Nephron progenitor cell (in vitro differentiated cells): ENCODE results near the gene GNAL.

Experiments used
- DNase-seq: peaks from one replicate; pipeline ENCODE4 v3.0.0; 2021
- H3K27ac Mint-ChIP-seq: 2 replicates; pipeline ENCODE4 v1.8.0; 2021; ENCODE audit warnings: mild to moderate bottlenecking, moderate library complexity, mixed read lengths
- H3K27me3 Mint-ChIP-seq: 2 replicates; pipeline ENCODE4 v1.8.0; 2021; ENCODE audit warnings: mild to moderate bottlenecking, low read depth, mixed read lengths; ENCODE audit not compliant: poor library complexity
- H3K36me3 Mint-ChIP-seq: 2 replicates; pipeline ENCODE4 v1.8.0; 2021; ENCODE audit warnings: low read depth, mixed read lengths
- H3K4me1 Mint-ChIP-seq: 2 replicates; pipeline ENCODE4 v1.8.0; 2021; ENCODE audit warnings: mixed read lengths
- H3K4me3 Mint-ChIP-seq: 2 replicates; pipeline ENCODE4 v1.8.0; 2021; ENCODE audit warnings: mild to moderate bottlenecking, moderate library complexity, mixed read lengths
- H3K9me3 Mint-ChIP-seq: 2 replicates; pipeline ENCODE4 v1.8.0; 2021; ENCODE audit warnings: mild to moderate bottlenecking, moderate library complexity, mixed read lengths
- CTCF ChIP-seq: fragments of 200-600 bp; sonication (generic); IDR thresholded peaks from 2 replicates; pipeline ENCODE4 v1.5.0; 2021; ENCODE audit warnings: antibody characterized with exemption

GNAL gene

GRCh38 chr18:11800566-11801334 lies 111.7 kb downstream of the GNAL start:
- no peaks in the 10 kb centered on the region for H3K4me1 Mint-ChIP-seq

DNA sequence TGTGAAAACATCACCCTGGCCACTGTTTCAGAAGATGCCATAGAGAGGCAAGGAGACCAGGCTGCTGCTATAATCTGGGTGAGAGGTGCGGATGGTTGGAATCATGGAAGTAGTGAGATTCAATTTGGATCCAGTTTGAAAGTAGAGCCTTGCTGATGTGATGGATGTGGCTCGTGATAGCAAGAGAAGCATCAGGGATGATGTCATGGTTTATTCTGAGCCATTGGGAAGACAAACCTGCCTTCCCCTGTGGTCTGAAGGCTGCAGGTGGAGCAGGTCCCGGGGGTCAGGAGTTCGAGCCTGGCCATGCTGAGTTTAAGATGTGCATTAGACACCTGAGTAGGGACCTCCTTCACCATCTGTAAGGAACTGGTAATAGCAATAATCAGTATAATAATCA lies 112.5 kb downstream of the GNAL start:
- Mint-ChIP-seq H3K27ac (no peak overlapping the region), H3K4me3 (no peak overlapping the region), H3K9me3 (no peaks in the 10 kb centered on the region)

More at GRCh38 chr18:11800566-11801334, 111.7 kb downstream of the GNAL start:
- no peak for DNase-seq
- Mint-ChIP-seq H3K9me3 (no peaks in the 10 kb centered on the region), H3K36me3 (peaks cover 7% of the 10 kb centered on the region), H3K27me3 (no peaks in the 10 kb centered on the region), H3K27ac (no peak overlapping the region), H3K4me3 (no peak overlapping the region)
- TF ChIP-seq CTCF = no peak

DNA sequence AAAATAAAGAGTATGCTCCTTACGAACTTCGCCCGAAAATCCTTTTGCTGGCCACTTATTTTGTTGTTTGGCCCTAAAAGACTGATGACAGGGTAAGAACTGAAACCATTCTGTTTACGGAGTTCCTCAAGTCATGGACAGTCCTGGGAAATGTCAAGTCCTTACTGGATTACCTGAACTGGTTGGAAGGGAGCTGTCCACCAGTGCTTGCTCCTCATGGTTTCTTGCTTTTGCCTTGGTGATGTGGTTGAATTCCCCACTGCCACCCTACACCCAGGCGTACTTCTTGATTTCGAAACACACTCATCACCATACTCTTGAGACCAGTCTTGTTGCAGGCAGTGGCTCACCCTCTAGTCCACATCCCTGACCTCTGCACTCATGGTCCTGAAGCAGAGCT lies 113.1 kb downstream of the GNAL start:
- Mint-ChIP-seq H3K36me3 (no peaks in the 10 kb centered on the region), H3K9me3 (no peaks in the 10 kb centered on the region), H3K27me3 (no peaks in the 10 kb centered on the region), H3K27ac (no peak overlapping the region), H3K4me1 (no peaks in the 10 kb centered on the region), H3K4me3 (no peak overlapping the region)
- TF ChIP-seq CTCF = no peak
- no peak for DNase-seq

More for the DNA sequence above, 112.5 kb downstream of the GNAL start:
- Mint-ChIP-seq H3K4me1 (no peaks in the 10 kb centered on the region), H3K27me3 (no peaks in the 10 kb centered on the region), H3K36me3 (peaks cover 1% of the 10 kb centered on the region)
- no peak for DNase-seq
- no peak for TF ChIP-seq CTCF

GRCh38 chr18:11802586-11802985 lies 113.5 kb downstream of the GNAL start:
- Mint-ChIP-seq H3K4me1 (no peaks in the 10 kb centered on the region), H3K27ac (no peak overlapping the region), H3K36me3 (no peaks in the 10 kb centered on the region), H3K9me3 (no peaks in the 10 kb centered on the region), H3K4me3 (no peak overlapping the region), H3K27me3 (no peaks in the 10 kb centered on the region)
- no peak for TF ChIP-seq CTCF
- no peak for DNase-seq

GRCh38 chr18:11807233-11807632 lies 118.2 kb downstream of the GNAL start:
- Mint-ChIP-seq H3K9me3 (no peaks in the 10 kb centered on the region), H3K27me3 (peaks cover 2% of the 10 kb centered on the region), H3K27ac (no peak overlapping the region), H3K4me1 (peaks cover 13% of the 10 kb centered on the region), H3K36me3 (no peaks in the 10 kb centered on the region), H3K4me3 (no peak overlapping the region)
- no peak for TF ChIP-seq CTCF
- DNase-seq = no peak
